ENCODE data around the gene ATP6V0A1. TPM values are rescaled to one million over a fixed set of nuclear protein-coding genes. Genes with fewer than 3 reads are reported as not detected.

ATP6V0A1 gene
- total and polyA plus RNA-seq, 4 donors: 13.4 to 111 (median 71.9) TPM

DNA sequence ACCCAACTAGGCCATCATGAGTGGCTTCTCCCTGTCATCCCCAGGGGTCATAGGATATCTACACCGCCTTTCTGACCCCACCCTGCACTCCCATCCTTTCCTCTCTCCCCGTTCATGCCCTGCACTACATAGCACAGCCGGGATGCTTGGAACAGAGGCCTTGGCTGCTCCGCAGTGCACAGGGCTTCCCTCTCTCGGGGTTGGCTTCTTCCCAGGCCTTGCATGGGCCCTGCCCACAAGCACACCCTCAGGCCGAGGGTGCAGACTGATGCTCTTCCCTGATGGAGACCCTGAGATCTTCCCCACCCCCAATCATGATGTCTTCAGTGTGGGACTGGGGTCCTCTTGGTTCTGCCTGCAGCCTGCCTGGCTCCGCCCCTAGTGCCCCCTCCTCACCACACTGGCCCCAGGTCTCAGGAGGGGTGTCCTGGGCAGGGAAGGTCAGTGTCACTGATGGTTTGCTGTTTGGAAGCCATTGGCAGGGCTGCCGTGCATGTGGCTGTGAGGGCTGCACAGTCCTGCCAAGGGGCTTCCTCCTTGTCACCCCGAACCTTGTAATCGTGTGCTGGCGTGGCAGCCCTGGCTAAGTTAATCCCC, 63.1 kb downstream of the ATP6V0A1 start:
- Histone ChIP-seq H3K4me1 (ENCODE audit: control insufficient read depth in 1 of 2, insufficient read depth in 2 of 2, low read length in 2 of 2) (peaks cover 2 to 8% of the 10 kb centered on the region in 2 donors), H3K4me3 (ENCODE audit: low read length in 2 of 2) (no peak overlapping the region), H3K27ac (ENCODE audit: low read depth in 1 of 2, low read length in 2 of 2) (peak overlapping the region; percentile 91 to 97), H3K27me3 (ENCODE audit: control insufficient read depth in 1 of 2, insufficient read depth in 2 of 2, low read length in 1 of 2) (no peaks in the 10 kb centered on the region), H3K9me3 (ENCODE audit: control insufficient read depth, low read length) (no peaks in the 10 kb centered on the region), H3K36me3 (ENCODE audit: control insufficient read depth in 1 of 2, insufficient read depth in 2 of 2, low read length in 1 of 2) (no peaks in the 10 kb centered on the region)
- DNase-seq: peak; percentile 72
- ATAC-seq (ENCODE audit: low FRiP score): no peak
- intact Hi-C loops (cut with DNase I): loop anchor here (2.0 to 5.0 kb wide), 2 partner anchors 99 to 197 kb away; partner anchors contain the start of gene CAVIN1 (in 1 of the 2)
- WGBS, 2 donors: 15 to 23% methylated on average over 11 of the region's 11 CpGs

DNA sequence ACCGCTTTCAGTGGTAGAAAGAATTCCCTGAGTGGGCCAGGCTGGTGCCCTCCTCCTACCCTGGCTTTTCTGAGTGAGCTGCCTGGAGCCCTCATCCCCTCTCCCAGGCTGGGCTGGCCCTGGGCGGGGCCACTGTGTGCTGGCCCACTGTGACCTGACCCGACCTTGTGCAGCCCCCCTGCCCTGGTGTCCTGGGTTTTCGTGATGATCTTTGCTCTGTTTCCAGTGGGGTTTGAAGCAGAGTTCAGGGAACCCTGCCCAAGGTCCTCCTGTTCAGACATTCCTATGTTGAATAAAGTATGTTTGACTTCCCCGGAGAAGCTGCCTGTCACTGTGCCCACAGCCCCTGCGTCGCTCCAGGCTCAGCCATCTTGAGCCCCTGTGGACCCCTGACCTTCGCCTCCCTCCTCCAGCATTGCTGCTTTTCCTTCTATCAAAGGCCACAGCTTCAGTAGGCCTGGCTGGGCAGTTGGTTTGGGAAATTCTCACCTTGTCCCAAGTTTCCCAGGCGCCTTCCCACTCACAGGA, 63.6 kb downstream of the ATP6V0A1 start:
- ATAC-seq (ENCODE audit: low FRiP score): no peak
- peaks cover 2 to 8% of the 10 kb centered on the region in 2 donors for H3K4me1 ChIP-seq (ENCODE audit: control insufficient read depth in 1 of 2, insufficient read depth in 2 of 2, low read length in 2 of 2)
- WGBS, 2 donors: 28 to 31% methylated on average over 9 of the region's 9 CpGs
- H3K36me3 ChIP-seq (ENCODE audit: control insufficient read depth in 1 of 2, insufficient read depth in 2 of 2, low read length in 1 of 2): no peaks in the 10 kb centered on the region
- H3K27me3 ChIP-seq (ENCODE audit: control insufficient read depth in 1 of 2, insufficient read depth in 2 of 2, low read length in 1 of 2): no peaks in the 10 kb centered on the region
- no peaks in the 10 kb centered on the region for H3K9me3 ChIP-seq (ENCODE audit: control insufficient read depth, low read length)
- intact Hi-C loops (cut with DNase I): loop anchor here in 1 of 2 donors (5.0 kb wide), 1 partner anchor 100 kb away; the partner anchor contains the start of gene CAVIN1
- peak overlapping the region; percentile 91 to 97 for H3K27ac ChIP-seq (ENCODE audit: low read depth in 1 of 2, low read length in 2 of 2)
- DNase-seq: peak; percentile 37 to 70
- no peak overlapping the region for H3K4me3 ChIP-seq (ENCODE audit: low read length in 2 of 2)

DNA sequence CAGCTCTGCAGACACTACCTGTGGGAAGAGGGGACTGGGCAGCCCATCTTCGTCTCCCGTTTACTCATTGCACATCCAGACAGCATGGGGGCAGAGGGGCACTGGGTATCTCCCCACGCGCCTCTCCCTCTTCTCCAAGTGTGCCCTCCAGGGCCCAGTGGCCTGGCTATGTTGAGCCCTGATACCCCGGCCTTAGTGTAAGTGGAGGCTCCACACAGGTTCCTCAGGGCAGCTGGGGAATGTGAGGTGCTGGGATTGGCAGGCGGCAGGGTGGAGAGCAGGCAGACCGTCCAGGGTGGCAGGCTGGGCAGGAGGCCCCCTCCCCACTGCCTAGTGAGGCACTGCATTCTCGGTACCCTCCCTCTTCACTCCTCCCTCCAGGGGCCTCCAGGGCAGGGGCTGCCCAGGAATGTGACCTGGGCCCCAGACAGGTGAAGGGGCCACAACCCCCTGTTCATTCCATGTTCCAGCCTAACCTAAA, 64.2 kb downstream of the ATP6V0A1 start:
- DNase-seq (peak in 1 of 2 donors; percentile 42), ATAC-seq (ENCODE audit: low FRiP score) (no peak)
- Histone ChIP-seq H3K4me3 (ENCODE audit: low read length in 2 of 2) (no peak overlapping the region), H3K36me3 (ENCODE audit: control insufficient read depth in 1 of 2, insufficient read depth in 2 of 2, low read length in 1 of 2) (no peaks in the 10 kb centered on the region), H3K27ac (ENCODE audit: low read depth in 1 of 2, low read length in 2 of 2) (peak overlapping the region; percentile 91 to 97), H3K27me3 (ENCODE audit: control insufficient read depth in 1 of 2, insufficient read depth in 2 of 2, low read length in 1 of 2) (no peaks in the 10 kb centered on the region), H3K4me1 (ENCODE audit: control insufficient read depth in 1 of 2, insufficient read depth in 2 of 2, low read length in 2 of 2) (peaks cover 2 to 8% of the 10 kb centered on the region in 2 donors), H3K9me3 (ENCODE audit: control insufficient read depth, low read length) (no peaks in the 10 kb centered on the region)
- 61 to 73% methylated on average over 8 of the region's 8 CpGs for WGBS, 2 donors
- intact Hi-C loops (cut with DNase I): loop anchor here in 1 of 2 donors (5.0 kb wide), 1 partner anchor 101 kb away; the partner anchor contains the start of gene CAVIN1

DNA sequence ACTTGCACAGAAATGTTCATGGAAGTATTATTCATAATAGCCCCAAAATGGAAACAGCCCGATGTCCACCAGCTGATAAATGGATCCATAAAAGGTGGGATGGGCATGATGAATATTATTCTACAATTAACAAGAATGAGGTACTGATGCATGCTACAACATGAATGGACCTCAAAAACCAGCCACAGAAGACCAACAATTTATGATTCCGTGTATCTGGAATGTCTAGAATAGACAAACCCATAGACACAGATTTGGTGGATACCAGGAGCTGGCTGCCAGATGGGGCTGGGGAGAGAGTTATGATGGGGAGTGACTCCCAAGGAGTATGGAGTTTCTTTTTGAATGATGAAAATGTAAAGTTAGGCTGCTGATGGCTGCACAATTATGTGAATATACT, 66.5 kb downstream of the ATP6V0A1 start:
- H3K9me3 ChIP-seq (ENCODE audit: control insufficient read depth, low read length): no peaks in the 10 kb centered on the region
- peak in 1 of 2 donors; percentile 37 for DNase-seq
- ATAC-seq (ENCODE audit: low FRiP score): no peak
- intact Hi-C loops (cut with DNase I): no loop called here
- peaks cover 2 to 4% of the 10 kb centered on the region in 2 donors for H3K4me1 ChIP-seq (ENCODE audit: control insufficient read depth in 1 of 2, insufficient read depth in 2 of 2, low read length in 2 of 2)
- H3K27ac ChIP-seq (ENCODE audit: low read depth in 1 of 2, low read length in 2 of 2): no peak overlapping the region
- 15 to 21% methylated on average over 2 of the region's 2 CpGs for WGBS, 2 donors
- H3K27me3 ChIP-seq (ENCODE audit: control insufficient read depth in 1 of 2, insufficient read depth in 2 of 2, low read length in 1 of 2): no peaks in the 10 kb centered on the region
- no peaks in the 10 kb centered on the region for H3K36me3 ChIP-seq (ENCODE audit: control insufficient read depth in 1 of 2, insufficient read depth in 2 of 2, low read length in 1 of 2)
- H3K4me3 ChIP-seq (ENCODE audit: low read length in 2 of 2): no peak overlapping the region

DNA sequence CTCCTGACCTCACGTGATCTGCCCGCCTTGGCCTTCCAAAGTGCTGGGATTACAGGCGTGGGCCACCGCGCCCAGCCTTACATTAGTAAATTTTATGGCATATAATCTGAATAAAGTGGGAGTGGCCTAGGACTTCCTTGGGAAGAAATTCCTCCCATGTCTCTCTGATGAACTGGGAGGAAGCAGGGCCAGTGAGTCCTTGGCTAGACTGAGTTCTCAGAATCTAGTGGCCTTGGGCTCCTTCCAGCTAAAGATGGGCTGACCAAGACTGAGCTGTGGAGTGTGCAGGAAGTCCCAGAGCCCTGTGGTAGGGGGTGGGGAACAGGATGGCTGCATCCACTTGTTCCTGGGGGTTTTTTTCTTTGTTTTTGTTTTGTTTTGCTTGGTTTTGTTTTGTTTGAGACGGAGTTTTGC, 67.4 kb downstream of the ATP6V0A1 start:
- no peaks in the 10 kb centered on the region for H3K36me3 ChIP-seq (ENCODE audit: control insufficient read depth in 1 of 2, insufficient read depth in 2 of 2, low read length in 1 of 2)
- ATAC-seq (ENCODE audit: low FRiP score) (peak; percentile 69), DNase-seq (peak; percentile 49 to 75)
- H3K27me3 ChIP-seq (ENCODE audit: control insufficient read depth in 1 of 2, insufficient read depth in 2 of 2, low read length in 1 of 2): no peaks in the 10 kb centered on the region
- H3K27ac ChIP-seq (ENCODE audit: low read depth in 1 of 2, low read length in 2 of 2): peak overlapping the region in 1 of 2 donors; percentile 1
- intact Hi-C loops (cut with DNase I): loop anchor here in 1 of 2 donors (2.0 kb wide), 1 partner anchor 203 kb away; no protein-coding TSS in a partner anchor
- no peak overlapping the region for H3K4me3 ChIP-seq (ENCODE audit: low read length in 2 of 2)
- 72 to 77% methylated on average over 6 of the region's 6 CpGs for WGBS, 2 donors
- H3K9me3 ChIP-seq (ENCODE audit: control insufficient read depth, low read length): no peaks in the 10 kb centered on the region
- peaks cover 0 to 2% of the 10 kb centered on the region in 2 donors for H3K4me1 ChIP-seq (ENCODE audit: control insufficient read depth in 1 of 2, insufficient read depth in 2 of 2, low read length in 2 of 2)

DNA sequence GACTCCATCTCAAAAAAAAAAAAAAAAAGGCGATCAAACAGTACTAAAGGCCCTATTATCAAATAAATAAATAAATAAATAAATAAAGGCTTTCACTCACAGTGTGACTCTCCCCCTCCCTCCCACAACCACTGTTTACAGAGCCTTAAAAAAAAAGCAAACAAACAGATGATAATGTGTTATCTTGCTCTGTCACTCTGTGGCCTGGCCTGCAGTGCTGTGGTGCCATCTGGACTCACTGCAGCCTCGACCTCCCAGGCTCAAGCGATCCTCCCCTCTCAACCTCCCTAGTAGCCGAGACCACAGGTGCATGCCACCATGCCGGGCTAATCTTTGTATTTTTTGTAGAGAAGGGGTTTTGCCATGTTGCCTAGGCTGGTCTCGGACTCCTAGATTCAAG, 69.3 kb downstream of the ATP6V0A1 start:
- H3K4me3 ChIP-seq (ENCODE audit: low read length in 2 of 2): no peak overlapping the region
- intact Hi-C loops (cut with DNase I): loop anchor here (1.0 to 2.0 kb wide), 2 partner anchors 100 to 205 kb away; no protein-coding TSS in a partner anchor
- no peaks in the 10 kb centered on the region for H3K27me3 ChIP-seq (ENCODE audit: control insufficient read depth in 1 of 2, insufficient read depth in 2 of 2, low read length in 1 of 2)
- DNase-seq (peak in 1 of 2 donors; percentile 51), ATAC-seq (ENCODE audit: low FRiP score) (no peak)
- no peaks in the 10 kb centered on the region for H3K4me1 ChIP-seq (ENCODE audit: control insufficient read depth in 1 of 2, insufficient read depth in 2 of 2, low read length in 2 of 2)
- no peaks in the 10 kb centered on the region for H3K9me3 ChIP-seq (ENCODE audit: control insufficient read depth, low read length)
- no peak overlapping the region for H3K27ac ChIP-seq (ENCODE audit: low read depth in 1 of 2, low read length in 2 of 2)
- WGBS, 2 donors: 90 to 92% methylated on average over 6 of the region's 6 CpGs
- no peaks in the 10 kb centered on the region for H3K36me3 ChIP-seq (ENCODE audit: control insufficient read depth in 1 of 2, insufficient read depth in 2 of 2, low read length in 1 of 2)

DNA sequence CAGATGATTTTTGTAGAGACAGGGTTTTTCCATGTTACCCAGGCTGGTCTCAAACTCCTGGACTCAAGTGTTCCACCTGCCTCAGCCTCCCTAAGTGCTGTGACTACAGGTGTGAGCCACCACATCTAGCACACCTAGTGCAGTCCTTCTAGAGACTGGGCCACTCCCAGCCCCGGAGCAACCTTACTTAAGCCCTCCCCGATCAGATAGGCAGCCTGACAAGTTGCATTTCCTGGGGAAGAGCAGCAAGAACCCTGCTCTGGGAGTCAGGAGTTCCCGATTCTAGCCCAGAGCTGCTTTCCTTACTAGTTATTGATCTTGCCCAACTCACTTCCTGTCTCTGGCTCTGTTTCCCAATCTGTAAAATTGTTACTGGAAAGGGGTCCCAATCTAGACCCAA, 70.4 kb downstream of the ATP6V0A1 start:
- intact Hi-C loops (cut with DNase I): no loop called here
- Histone ChIP-seq H3K4me1 (ENCODE audit: control insufficient read depth in 1 of 2, insufficient read depth in 2 of 2, low read length in 2 of 2) (no peaks in the 10 kb centered on the region), H3K27me3 (ENCODE audit: control insufficient read depth in 1 of 2, insufficient read depth in 2 of 2, low read length in 1 of 2) (no peaks in the 10 kb centered on the region), H3K4me3 (ENCODE audit: low read length in 2 of 2) (no peak overlapping the region), H3K9me3 (ENCODE audit: control insufficient read depth, low read length) (no peaks in the 10 kb centered on the region), H3K36me3 (ENCODE audit: control insufficient read depth in 1 of 2, insufficient read depth in 2 of 2, low read length in 1 of 2) (no peaks in the 10 kb centered on the region), H3K27ac (ENCODE audit: low read depth in 1 of 2, low read length in 2 of 2) (no peak overlapping the region)
- ATAC-seq (ENCODE audit: low FRiP score) (no peak), DNase-seq (peak in 1 of 2 donors; percentile 29)
- 81 to 89% methylated on average over 3 of the region's 3 CpGs for WGBS, 2 donors

DNA sequence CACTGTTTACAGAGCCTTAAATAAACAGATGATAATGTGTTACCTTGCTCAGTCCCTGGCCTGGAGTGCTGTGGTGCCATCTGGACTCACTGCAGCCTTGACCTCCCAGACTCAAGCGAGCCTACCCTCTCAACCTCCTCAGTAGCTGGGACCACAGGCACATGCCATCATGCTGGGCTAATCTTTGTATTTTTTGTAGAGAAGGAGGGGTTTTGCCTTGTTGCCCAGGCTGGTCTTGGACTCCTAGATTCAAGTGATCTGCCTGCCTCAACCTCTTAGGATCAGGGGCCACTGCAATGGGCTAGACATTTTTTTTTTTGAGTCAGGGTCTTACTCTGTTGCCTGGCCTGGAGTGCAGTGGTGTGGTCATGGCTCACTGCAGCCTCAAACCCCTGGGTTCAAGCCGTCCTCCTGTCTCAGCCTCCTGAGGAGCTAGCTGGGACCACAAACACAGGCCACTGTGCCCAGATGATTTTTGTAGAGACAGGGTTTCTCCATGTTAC, 72.3 kb downstream of the ATP6V0A1 start:
- H3K9me3 ChIP-seq (ENCODE audit: control insufficient read depth, low read length): no peaks in the 10 kb centered on the region
- 85 to 89% methylated on average over 2 of the region's 2 CpGs for WGBS, 2 donors
- H3K27ac ChIP-seq (ENCODE audit: low read depth in 1 of 2, low read length in 2 of 2): peak overlapping the region in 1 of 2 donors; percentile 17
- intact Hi-C loops (cut with DNase I): no loop called here
- DNase-seq (no peak), ATAC-seq (ENCODE audit: low FRiP score) (no peak)
- H3K4me3 ChIP-seq (ENCODE audit: low read length in 2 of 2): no peak overlapping the region
- no peaks in the 10 kb centered on the region for H3K4me1 ChIP-seq (ENCODE audit: control insufficient read depth in 1 of 2, insufficient read depth in 2 of 2, low read length in 2 of 2)
- H3K27me3 ChIP-seq (ENCODE audit: control insufficient read depth in 1 of 2, insufficient read depth in 2 of 2, low read length in 1 of 2): no peaks in the 10 kb centered on the region
- H3K36me3 ChIP-seq (ENCODE audit: control insufficient read depth in 1 of 2, insufficient read depth in 2 of 2, low read length in 1 of 2): no peaks in the 10 kb centered on the region
